Measurements from ENCODE around the gene PRR22. TPM values are rescaled to one million over a fixed set of nuclear protein-coding genes. Genes with fewer than 3 reads are reported as not detected.

PRR22 gene
- total RNA-seq: 1 to 10 TPM in 2 of 4 donors, not detected in 2; 1.6 to 3.5 TPM

- no peak within 1 kb of the TSS for H3K27ac ChIP-seq
- no peaks in the 10 kb centered on the region for H3K9me3 ChIP-seq
- H3K4me3 ChIP-seq: no peak within 1 kb of the TSS
- TF ChIP-seq, protein P1, sequence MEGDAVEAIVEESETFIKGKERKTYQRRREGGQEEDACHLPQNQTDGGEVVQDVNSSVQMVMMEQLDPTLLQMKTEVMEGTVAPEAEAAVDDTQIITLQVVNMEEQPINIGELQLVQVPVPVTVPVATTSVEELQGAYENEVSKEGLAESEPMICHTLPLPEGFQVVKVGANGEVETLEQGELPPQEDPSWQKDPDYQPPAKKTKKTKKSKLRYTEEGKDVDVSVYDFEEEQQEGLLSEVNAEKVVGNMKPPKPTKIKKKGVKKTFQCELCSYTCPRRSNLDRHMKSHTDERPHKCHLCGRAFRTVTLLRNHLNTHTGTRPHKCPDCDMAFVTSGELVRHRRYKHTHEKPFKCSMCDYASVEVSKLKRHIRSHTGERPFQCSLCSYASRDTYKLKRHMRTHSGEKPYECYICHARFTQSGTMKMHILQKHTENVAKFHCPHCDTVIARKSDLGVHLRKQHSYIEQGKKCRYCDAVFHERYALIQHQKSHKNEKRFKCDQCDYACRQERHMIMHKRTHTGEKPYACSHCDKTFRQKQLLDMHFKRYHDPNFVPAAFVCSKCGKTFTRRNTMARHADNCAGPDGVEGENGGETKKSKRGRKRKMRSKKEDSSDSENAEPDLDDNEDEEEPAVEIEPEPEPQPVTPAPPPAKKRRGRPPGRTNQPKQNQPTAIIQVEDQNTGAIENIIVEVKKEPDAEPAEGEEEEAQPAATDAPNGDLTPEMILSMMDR (IDR thresholded peaks at IDR 0.05): no peak
- TF ChIP-seq POLR2A (IDR thresholded peaks at IDR 0.05): no peak
- intact Hi-C loops (cut with DNase I; ENCODE audit: low total_unique reads): no loop called here
- no peaks in the 10 kb centered on the region for H3K4me1 ChIP-seq
- DNase-seq: no peak
- H3K27me3 ChIP-seq: no peaks in the 10 kb centered on the region
- no peaks in the 10 kb centered on the region for H3K36me3 ChIP-seq
Measured at GRCh38 chr19:5784581-5785147, at the start of gene PRR22. Gene PRR22, minus strand, starts transcription at chr19:5784746. Its CDS starts 86 bp downstream, at chr19:5784660.

GRCh38 chr19:5832527-5833216, 48.1 kb upstream of the PRR22 start:
- H3K36me3 ChIP-seq: no peaks in the 10 kb centered on the region
- intact Hi-C loops (cut with DNase I; ENCODE audit: low total_unique reads): no loop called here
- H3K4me1 ChIP-seq: peaks cover 0 to 7% of the 10 kb centered on the region in 2 donors
- H3K9me3 ChIP-seq: no peaks in the 10 kb centered on the region
- H3K27me3 ChIP-seq: peaks cover 0 to 6% of the 10 kb centered on the region in 2 donors
- DNase-seq: no peak
- no peak overlapping the region for H3K27ac ChIP-seq
- H3K4me3 ChIP-seq: no peak overlapping the region
- TF ChIP-seq POLR2A (IDR thresholded peaks at IDR 0.05): no peak
- TF ChIP-seq, protein P1 (IDR thresholded peaks at IDR 0.05): no peak

DNA sequence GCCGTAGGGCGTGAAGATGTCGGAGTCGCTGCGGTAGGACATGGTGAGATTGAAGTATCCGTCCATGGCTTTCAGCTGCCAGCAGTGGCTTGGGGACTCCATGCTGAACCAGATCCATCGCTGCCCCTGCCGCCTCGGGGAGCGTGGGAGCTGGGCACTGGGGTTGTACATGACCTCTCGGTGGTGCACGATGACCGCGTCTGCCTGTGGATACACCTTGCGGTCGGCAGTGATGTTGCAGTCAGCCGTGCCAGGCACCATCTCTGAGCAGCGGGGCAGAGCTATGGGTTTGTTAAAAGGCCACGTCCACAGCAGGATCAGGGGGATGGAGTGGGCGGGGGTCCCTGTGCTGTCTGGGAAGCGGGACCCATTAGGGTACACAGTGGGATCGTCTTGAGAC, 47.5 kb upstream of the PRR22 start:
- peaks cover 0 to 6% of the 10 kb centered on the region in 2 donors for H3K27me3 ChIP-seq
- H3K9me3 ChIP-seq: no peaks in the 10 kb centered on the region
- DNase-seq: no peak
- no peak overlapping the region for H3K27ac ChIP-seq
- intact Hi-C loops (cut with DNase I; ENCODE audit: low total_unique reads): no loop called here
- no peak overlapping the region for H3K4me3 ChIP-seq
- H3K36me3 ChIP-seq: no peaks in the 10 kb centered on the region
- H3K4me1 ChIP-seq: peaks cover 0 to 7% of the 10 kb centered on the region in 2 donors
- TF ChIP-seq, protein P1 (IDR thresholded peaks at IDR 0.05): no peak
- no peak for TF ChIP-seq POLR2A (IDR thresholded peaks at IDR 0.05)

DNA sequence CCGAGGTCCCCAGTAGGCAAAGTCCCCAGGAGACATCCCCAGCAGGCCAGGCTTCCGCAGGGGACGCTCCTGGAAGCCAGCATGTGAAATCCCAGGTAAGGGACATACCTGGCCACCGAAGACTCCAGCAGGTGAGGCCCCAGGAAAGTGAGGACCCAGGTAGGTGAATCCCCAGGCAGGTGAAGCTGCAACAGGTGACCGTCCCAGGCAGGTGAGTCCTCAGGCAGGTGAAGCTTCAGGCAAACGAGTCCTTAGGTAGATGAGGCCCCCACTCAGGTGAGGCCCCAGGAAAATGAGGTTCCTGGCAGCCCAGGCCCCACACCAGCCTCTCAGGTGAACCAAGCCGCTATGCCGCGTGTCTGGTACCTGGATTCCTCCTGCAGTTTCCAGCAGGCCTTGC, 46.6 kb upstream of the PRR22 start:
- intact Hi-C loops (cut with DNase I; ENCODE audit: low total_unique reads): no loop called here
- Histone ChIP-seq H3K36me3 (no peaks in the 10 kb centered on the region), H3K27ac (no peak overlapping the region), H3K4me1 (peaks cover 0 to 7% of the 10 kb centered on the region in 2 donors), H3K27me3 (peaks cover 0 to 6% of the 10 kb centered on the region in 2 donors), H3K4me3 (no peak overlapping the region), H3K9me3 (no peaks in the 10 kb centered on the region)
- no peak for DNase-seq
- TF ChIP-seq, protein P1 (IDR thresholded peaks at IDR 0.05): no peak
- TF ChIP-seq POLR2A (IDR thresholded peaks at IDR 0.05): no peak

DNA sequence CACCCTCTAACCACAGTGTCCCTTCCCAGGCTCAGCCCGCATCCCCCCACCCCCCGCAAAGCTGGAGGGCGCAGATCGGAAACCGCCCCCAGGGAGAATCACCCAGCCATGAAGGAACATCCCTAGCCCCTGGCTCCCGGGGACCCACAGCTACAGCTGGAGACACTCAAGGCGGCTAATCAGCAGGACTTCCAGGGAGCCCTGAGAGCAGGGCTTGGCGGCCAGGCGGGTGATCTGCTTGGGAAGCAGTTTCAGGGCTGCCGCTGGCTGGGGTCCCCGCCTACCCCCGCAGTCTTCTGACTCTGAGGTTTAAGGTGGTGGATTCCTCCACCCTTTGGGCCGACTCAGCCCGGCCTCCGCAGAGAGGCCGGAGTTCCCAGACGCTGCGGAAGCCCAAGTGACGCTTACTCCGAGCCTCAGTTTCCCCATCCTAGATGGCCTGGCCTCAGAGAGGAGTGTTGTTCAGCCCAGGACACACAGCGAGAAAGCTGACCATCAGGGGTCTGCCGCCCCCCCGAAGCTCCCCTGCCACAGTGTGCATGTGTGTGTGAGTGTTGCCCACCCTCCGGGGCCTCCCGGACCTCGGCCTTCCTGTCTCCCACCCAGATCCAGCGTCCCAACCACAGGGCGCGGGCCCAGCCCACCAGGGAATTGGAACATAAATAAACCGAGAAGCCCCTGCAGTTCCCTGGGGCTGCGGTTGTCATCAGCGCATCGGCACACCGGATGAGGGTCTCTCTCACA, 45.2 kb upstream of the PRR22 start:
- no peak for DNase-seq
- Histone ChIP-seq H3K4me1 (peaks cover 0 to 7% of the 10 kb centered on the region in 2 donors), H3K27ac (peak overlapping the region in 1 of 2 donors; percentile 12), H3K9me3 (no peaks in the 10 kb centered on the region), H3K4me3 (no peak overlapping the region), H3K27me3 (peaks cover 0 to 6% of the 10 kb centered on the region in 2 donors), H3K36me3 (no peaks in the 10 kb centered on the region)
- intact Hi-C loops (cut with DNase I; ENCODE audit: low total_unique reads): no loop called here
- TF ChIP-seq, protein P1 (IDR thresholded peaks at IDR 0.05): no peak
- no peak for TF ChIP-seq POLR2A (IDR thresholded peaks at IDR 0.05)

Measured in uterus (tissue), 4 donors.